H1 (cell line): Measurements from ENCODE around the gene FMO5. TPM values are rescaled to one million over a fixed set of nuclear protein-coding genes. Genes with fewer than 3 reads are reported as not detected.
"Not testable (repeated sequence)": the region's sequence is repeated elsewhere in the genome, so short reads cannot be mapped to it uniquely, and the experiment has no call there.

Experiments
- CTCF ChIA-PET: fragments of 300-600 bp; sonication (Branson Sonifier 250); formaldehyde crosslinking; loops from one replicate; lab custom pipeline; 2021; ENCODE audit not compliant: partially characterized antibody; lab: Charles Lee
- POLR2A ChIA-PET: fragments of 300-600 bp; sonication (Branson Sonifier 250); formaldehyde crosslinking; loops from one replicate; lab custom pipeline; 2021; ENCODE audit warnings: inconsistent platforms; ENCODE audit not compliant: partially characterized antibody; lab: Charles Lee
- DNase-seq, 2 experiments: peaks; one replicate each; pipeline versions ENCODE4 v3.0.0 to v3.0.0-alpha.2; 2010 to 2022; ENCODE audit warnings: low spot score in 2 of 2, low read depth in 1 of 2, mixed read lengths in 1 of 2
- FAIRE-seq: peaks from 2 replicates; lab custom pipeline; 2011; peaks lifted over from hg19 to GRCh38; lab: Jason Lieb, UNC
- H2AFZ ChIP-seq: 2 replicates; pipeline ENCODE4 v1.8.1; 2012; ENCODE audit warnings: low read length, inconsistent platforms
- H2AK5ac ChIP-seq: 2 replicates; pipeline ENCODE4 v1.6.1; 2013; ENCODE audit warnings: low read depth, low read length
- H2BK120ac ChIP-seq: replicated peaks from 2 replicates; pipeline ENCODE3; 2013; ENCODE audit warnings: low read depth, low read length, inconsistent platforms
- H2BK12ac ChIP-seq: 2 replicates; pipeline ENCODE4 v1.6.1; 2013; ENCODE audit warnings: low read depth, low read length
- H2BK15ac ChIP-seq: 2 replicates; pipeline ENCODE4 v1.6.1; 2013; ENCODE audit warnings: low read length
- H2BK20ac ChIP-seq: 2 replicates; pipeline ENCODE4 v1.6.1; 2013; ENCODE audit warnings: low read length
- H2BK5ac ChIP-seq: 2 replicates; pipeline ENCODE4 v1.6.1; 2013; ENCODE audit warnings: low read depth, low read length
- H3K14ac ChIP-seq: 2 replicates; pipeline ENCODE4 v1.6.1; 2013; ENCODE audit warnings: inconsistent platforms; ENCODE audit not compliant: insufficient read length
- H3K18ac ChIP-seq: 2 replicates; pipeline ENCODE4 v1.6.1; 2013; ENCODE audit warnings: low read length; ENCODE audit errors: extremely low read depth
- H3K23ac ChIP-seq: 2 replicates; pipeline ENCODE4 v1.6.1; 2013; ENCODE audit warnings: inconsistent platforms; ENCODE audit not compliant: insufficient read length
- H3K23me2 ChIP-seq: 2 replicates; pipeline ENCODE4 v1.6.1; 2013; ENCODE audit warnings: low read depth, low read length
- H3K27ac ChIP-seq: 2 replicates; pipeline ENCODE4 v1.6.1; 2011; ENCODE audit warnings: low read depth, low read length, inconsistent platforms
- H3K27me3 ChIP-seq, 4 experiments: replicated peaks in 1 of 4; 1 replicate in 1 of 4; 2 replicates in 3 of 4; pipeline versions ENCODE4 v1.6.1 to v1.8.1; 2011 to 2013; ENCODE audit warnings: low read length in 3 of 4, mild to moderate bottlenecking in 3 of 4, inconsistent platforms in 2 of 4, mixed read lengths in 2 of 4, moderate library complexity in 1 of 4; ENCODE audit not compliant: control insufficient read depth in 3 of 4, insufficient read depth in 3 of 4; ENCODE audit errors: extremely low read depth in 1 of 4
- H3K36me3 ChIP-seq, 4 experiments: 2 replicates each; pipeline versions ENCODE4 v1.6.1 to v1.8.1; 2011 to 2013; ENCODE audit warnings: mild to moderate bottlenecking in 4 of 4, low read length in 3 of 4, moderate library complexity in 2 of 4, control low read depth in 1 of 4, inconsistent platforms in 1 of 4; ENCODE audit not compliant: insufficient read depth in 4 of 4, control insufficient read depth in 2 of 4
- H3K4ac ChIP-seq: replicated peaks from 2 replicates; pipeline ENCODE3; 2013; ENCODE audit warnings: low read length, low read depth, mixed read lengths, inconsistent platforms; ENCODE audit not compliant: insufficient read length
- H3K4me1 ChIP-seq, 4 experiments: replicated peaks in 1 of 4; 1 replicate in 1 of 4; 2 replicates in 3 of 4; pipeline versions ENCODE4 v1.6.1 to v1.8.1; 2011 to 2013; ENCODE audit warnings: low read length in 3 of 4, inconsistent platforms in 2 of 4, mixed read lengths in 1 of 4; ENCODE audit not compliant: insufficient read depth in 4 of 4, control insufficient read depth in 3 of 4
- H3K4me2 ChIP-seq, 2 experiments: 2 replicates each; pipeline versions ENCODE4 v1.6.1 to v1.8.1; 2011 to 2013; ENCODE audit warnings: low read depth in 2 of 2, low read length in 2 of 2, control low read depth in 1 of 2, inconsistent platforms in 1 of 2, mild to moderate bottlenecking in 1 of 2; ENCODE audit not compliant: insufficient read depth in 1 of 2
- H3K4me3 ChIP-seq, 4 experiments: fragments of 200-600, 300-600 bp in 1 of 4; sonication (generic), shearing (Covaris generic), sonication (Bioruptor Twin) in 1 of 4; 2 replicates each; pipeline versions ENCODE4 v1.5.1 to v1.8.1; 2011 to 2016; ENCODE audit warnings: low read length in 4 of 4, low read depth in 3 of 4, control low read depth in 2 of 4, inconsistent platforms in 2 of 4, mild to moderate bottlenecking in 2 of 4, mixed read lengths in 1 of 4, moderate library complexity in 1 of 4; ENCODE audit not compliant: insufficient read depth in 2 of 4; ENCODE audit errors: extremely low read depth in 1 of 4
- H3K56ac ChIP-seq: replicated peaks from 2 replicates; pipeline ENCODE3; 2013; ENCODE audit warnings: low read depth, mild to moderate bottlenecking, mixed read lengths, low read length, inconsistent platforms; ENCODE audit not compliant: insufficient read length
- H3K79me1 ChIP-seq: 2 replicates; pipeline ENCODE4 v1.6.1; 2013; ENCODE audit warnings: low read depth, low read length, control low read depth
- H3K79me2 ChIP-seq, 2 experiments: 2 replicates each; pipeline versions ENCODE4 v1.6.1 to v1.8.1; 2012 to 2013; ENCODE audit warnings: low read length in 2 of 2, mild to moderate bottlenecking in 2 of 2, inconsistent platforms in 1 of 2; ENCODE audit not compliant: insufficient read depth in 2 of 2, control insufficient read depth in 1 of 2
- H3K9ac ChIP-seq, 4 experiments: replicated peaks in 1 of 4; 1 replicate in 1 of 4; 2 replicates in 3 of 4; pipeline versions ENCODE4 v1.6.1 to v1.8.1; 2011 to 2013; ENCODE audit warnings: low read depth in 3 of 4, low read length in 3 of 4, control low read depth in 2 of 4, mild to moderate bottlenecking in 2 of 4, moderate library complexity in 2 of 4, inconsistent platforms in 1 of 4; ENCODE audit errors: extremely low read depth in 1 of 4
- H3K9me3 ChIP-seq, 2 experiments: 2 replicates each; pipeline versions ENCODE4 v1.6.1 to v1.8.1; 2012 to 2013; ENCODE audit warnings: mild to moderate bottlenecking in 2 of 2, moderate library complexity in 2 of 2, control low read depth in 1 of 2, inconsistent platforms in 1 of 2, low read depth in 1 of 2, low read length in 1 of 2, mixed read lengths in 1 of 2; ENCODE audit not compliant: insufficient read depth in 2 of 2
- H4K20me1 ChIP-seq, 2 experiments: replicated peaks in 1 of 2; 2 replicates each; pipeline versions ENCODE3 to v1.8.1; 2011 to 2013; ENCODE audit warnings: inconsistent platforms in 2 of 2, low read length in 2 of 2, mild to moderate bottlenecking in 1 of 2; ENCODE audit not compliant: insufficient read depth in 2 of 2, control insufficient read depth in 1 of 2
- H4K5ac ChIP-seq: 2 replicates; pipeline ENCODE4 v1.6.1; 2013; ENCODE audit warnings: low read length, low read depth, mixed read lengths, inconsistent platforms; ENCODE audit not compliant: insufficient read length
- H4K8ac ChIP-seq: 2 replicates; pipeline ENCODE4 v1.8.0; 2013; ENCODE audit warnings: mild to moderate bottlenecking, moderate library complexity, low read length, inconsistent platforms; ENCODE audit not compliant: insufficient read depth; ENCODE audit errors: extremely low read depth
- H4K91ac ChIP-seq: replicated peaks from 2 replicates; pipeline ENCODE3; 2013; ENCODE audit warnings: low read length, mixed read lengths, inconsistent platforms; ENCODE audit not compliant: insufficient read length
- WGBS, 2 experiments: shearing (Covaris generic) in 1 of 2; methylation state at CpG; one replicate each; pipeline versions ENCODE4 v1.1.6 to v1.1.7; 2013 to 2015; ENCODE audit warnings: low lambda C conversion rate in 2 of 2, mixed read lengths in 2 of 2, inconsistent platforms in 1 of 2, low coverage in 1 of 2, missing lambda C conversion rate in 1 of 2; ENCODE audit not compliant: insufficient replicate concordance in 2 of 2, insufficient coverage in 1 of 2, insufficient read length in 1 of 2; ENCODE audit errors: extremely low coverage in 1 of 2, missing lambda C conversion rate in 1 of 2; 5-methylcytosine and 5-hydroxymethylcytosine counted together
- polyA plus RNA-seq, 7 experiments: library from polyadenylated mRNA; depleted of rRNA in 3 of 7; stranded (reverse) in 5 of 7; unstranded in 2 of 7; fragments of >200 nt in 5 of 7; fragments of 200-250 nt in 2 of 7; gene quantifications; 1 replicate in 5 of 7; 2 replicates in 1 of 7; 4 replicates in 1 of 7; pipeline versions ENCODE4 v1.2.1 to v1.2.3, GENCODE V29; 2011 to 2013; ENCODE audit warnings: missing spikeins in 2 of 7, mixed read lengths in 2 of 7
- total RNA-seq: library from RNA; stranded (reverse); fragmentation: NEBNext Ultra II Directional; extraction: Animal tissue kit (Norgen Biotek cat#: 25700); gene quantifications from 2 replicates; pipeline ENCODE4 v1.2.1, GENCODE V29; 2021

Gene FMO5
- total and polyA plus RNA-seq, 2 of the 8 experiments (the other 6 are each of a cell fraction or from before 2014, with no cell fraction given): 0.27 to 0.34 TPM

- FAIRE-seq, CTCF ChIA-PET: not testable (repeated sequence)
- WGBS, 2 experiments: 86% methylated on average over 4 of the region's 5 CpGs; no CpG with 5 or more reads in 1 of the 2 experiments
Observed at GRCh38 chr1:147240131-147240721, 15.1 kb upstream of the FMO5 start.

More at GRCh38 chr1:147240131-147240721, 15.1 kb upstream of the FMO5 start:
- H4K8ac ChIP-seq, H4K5ac ChIP-seq, H3K4me1 ChIP-seq, H2BK12ac ChIP-seq, H3K4me3 ChIP-seq, H3K4ac ChIP-seq, H3K79me1 ChIP-seq, H4K20me1 ChIP-seq, H3K23me2 ChIP-seq, H3K56ac ChIP-seq, H3K27me3 ChIP-seq, H3K27ac ChIP-seq, DNase-seq, H3K14ac ChIP-seq, H2BK15ac ChIP-seq, H2BK5ac ChIP-seq, H2BK20ac ChIP-seq, H3K18ac ChIP-seq, H3K9ac ChIP-seq, H4K91ac ChIP-seq, H3K36me3 ChIP-seq, H2BK120ac ChIP-seq, H2AFZ ChIP-seq, H2AK5ac ChIP-seq, H3K23ac ChIP-seq, H3K4me2 ChIP-seq: not testable (repeated sequence)
- H3K9me3 ChIP-seq: peaks cover 9 to 18% of the 10 kb centered on the region in 2 experiments; a peak in 3 of 4 replicates
- POLR2A ChIA-PET: interaction anchor here (1.1 to 3.9 kb wide), 3 partner anchors 67 to 156 kb away, joined by 5 to 48 read pairs (median 6); partner anchors contain the start of gene PRKAB2
- H3K79me2 ChIP-seq: peaks cover 3 to 22% of the 10 kb centered on the region in 2 experiments; a peak in 3 of 4 replicates
